HG02943 (cell line): ENCODE results near the gene IGSF1.

Source experiments
- ATAC-seq: cut with Tn5 transposase; IDR thresholded peaks from one replicate; pipeline ENCODE4 v1.9.1; 2021; ENCODE audit warnings: mild to moderate bottlenecking, low read depth, moderate library complexity; ENCODE audit not compliant: unreplicated experiment

IGSF1 gene, protein sequence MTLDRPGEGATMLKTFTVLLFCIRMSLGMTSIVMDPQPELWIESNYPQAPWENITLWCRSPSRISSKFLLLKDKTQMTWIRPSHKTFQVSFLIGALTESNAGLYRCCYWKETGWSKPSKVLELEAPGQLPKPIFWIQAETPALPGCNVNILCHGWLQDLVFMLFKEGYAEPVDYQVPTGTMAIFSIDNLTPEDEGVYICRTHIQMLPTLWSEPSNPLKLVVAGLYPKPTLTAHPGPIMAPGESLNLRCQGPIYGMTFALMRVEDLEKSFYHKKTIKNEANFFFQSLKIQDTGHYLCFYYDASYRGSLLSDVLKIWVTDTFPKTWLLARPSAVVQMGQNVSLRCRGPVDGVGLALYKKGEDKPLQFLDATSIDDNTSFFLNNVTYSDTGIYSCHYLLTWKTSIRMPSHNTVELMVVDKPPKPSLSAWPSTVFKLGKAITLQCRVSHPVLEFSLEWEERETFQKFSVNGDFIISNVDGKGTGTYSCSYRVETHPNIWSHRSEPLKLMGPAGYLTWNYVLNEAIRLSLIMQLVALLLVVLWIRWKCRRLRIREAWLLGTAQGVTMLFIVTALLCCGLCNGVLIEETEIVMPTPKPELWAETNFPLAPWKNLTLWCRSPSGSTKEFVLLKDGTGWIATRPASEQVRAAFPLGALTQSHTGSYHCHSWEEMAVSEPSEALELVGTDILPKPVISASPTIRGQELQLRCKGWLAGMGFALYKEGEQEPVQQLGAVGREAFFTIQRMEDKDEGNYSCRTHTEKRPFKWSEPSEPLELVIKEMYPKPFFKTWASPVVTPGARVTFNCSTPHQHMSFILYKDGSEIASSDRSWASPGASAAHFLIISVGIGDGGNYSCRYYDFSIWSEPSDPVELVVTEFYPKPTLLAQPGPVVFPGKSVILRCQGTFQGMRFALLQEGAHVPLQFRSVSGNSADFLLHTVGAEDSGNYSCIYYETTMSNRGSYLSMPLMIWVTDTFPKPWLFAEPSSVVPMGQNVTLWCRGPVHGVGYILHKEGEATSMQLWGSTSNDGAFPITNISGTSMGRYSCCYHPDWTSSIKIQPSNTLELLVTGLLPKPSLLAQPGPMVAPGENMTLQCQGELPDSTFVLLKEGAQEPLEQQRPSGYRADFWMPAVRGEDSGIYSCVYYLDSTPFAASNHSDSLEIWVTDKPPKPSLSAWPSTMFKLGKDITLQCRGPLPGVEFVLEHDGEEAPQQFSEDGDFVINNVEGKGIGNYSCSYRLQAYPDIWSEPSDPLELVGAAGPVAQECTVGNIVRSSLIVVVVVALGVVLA (N-terminal part only)

GRCh38 chrX:131288738-131289511, at the start of gene IGSF1:
IGSF1 (minus strand) TSS chrX:131289306; CDS start chrX:131286674, 2,632 bp downstream.
- ATAC-seq: no peak

- no peak for ATAC-seq
Observed at GRCh38 chrX:131332331-131332730, 43.2 kb upstream of the IGSF1 start.

- ATAC-seq: no peak
Observed at GRCh38 chrX:131331152-131331551, 42.0 kb upstream of the IGSF1 start.

DNA sequence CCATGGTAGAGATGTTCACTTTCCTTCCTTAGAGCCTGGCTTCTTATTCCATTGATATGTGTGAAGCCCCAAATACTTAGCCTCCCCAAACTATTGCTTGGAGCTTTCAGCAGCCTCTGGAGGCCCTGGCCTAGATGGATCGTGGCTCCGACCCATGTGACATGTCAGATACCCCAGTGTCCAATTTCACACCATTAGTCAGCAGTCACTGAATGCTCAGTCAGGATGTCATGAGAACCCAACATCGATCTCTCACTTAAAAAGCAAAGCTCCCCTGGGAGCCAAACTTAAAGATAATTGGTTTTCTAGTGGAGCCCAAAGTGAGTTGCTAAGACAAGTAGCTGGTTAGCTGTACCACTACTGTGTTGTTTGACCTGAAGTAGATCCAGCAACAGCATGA, 41.6 kb upstream of the IGSF1 start:
- ATAC-seq: no peak

DNA sequence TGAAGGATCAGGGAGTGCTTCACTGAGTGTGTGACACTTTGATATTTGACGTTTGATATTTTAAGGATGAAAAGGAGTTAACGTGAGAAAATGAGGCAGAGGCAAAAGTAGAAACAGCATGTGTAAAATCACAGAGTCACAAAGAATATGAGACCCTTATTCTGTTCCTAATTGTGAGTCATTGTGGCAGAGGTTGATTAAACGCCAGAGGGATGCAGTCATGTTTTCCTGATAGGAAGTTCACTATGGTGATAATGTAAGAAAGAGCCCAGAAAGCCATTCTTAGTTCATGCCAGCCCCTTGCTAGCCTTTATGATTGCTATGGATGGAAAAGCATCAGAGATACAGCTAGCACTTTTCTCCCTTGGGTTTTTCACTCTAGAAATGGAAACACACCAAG, 33.5 kb upstream of the IGSF1 start:
- no peak for ATAC-seq

DNA sequence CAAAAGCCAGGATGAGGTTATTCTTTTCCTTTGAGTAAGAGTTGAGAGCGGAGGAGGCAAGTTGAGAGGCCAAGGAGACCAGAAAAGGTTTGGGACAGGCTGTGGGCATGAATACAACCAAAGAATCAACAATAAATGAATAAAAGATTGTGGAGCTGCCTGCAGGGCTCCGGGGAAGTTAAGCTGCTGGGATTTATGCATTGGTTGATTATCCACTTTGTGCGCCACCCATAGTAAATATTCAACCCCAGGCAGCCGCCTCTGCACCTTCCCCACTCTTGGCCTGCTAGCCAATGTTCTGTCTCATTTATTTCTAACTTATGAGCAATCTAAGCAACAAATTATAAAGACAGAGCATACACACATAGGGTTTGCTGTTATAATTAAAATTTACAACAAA, 28.2 kb upstream of the IGSF1 start:
- no peak for ATAC-seq

DNA sequence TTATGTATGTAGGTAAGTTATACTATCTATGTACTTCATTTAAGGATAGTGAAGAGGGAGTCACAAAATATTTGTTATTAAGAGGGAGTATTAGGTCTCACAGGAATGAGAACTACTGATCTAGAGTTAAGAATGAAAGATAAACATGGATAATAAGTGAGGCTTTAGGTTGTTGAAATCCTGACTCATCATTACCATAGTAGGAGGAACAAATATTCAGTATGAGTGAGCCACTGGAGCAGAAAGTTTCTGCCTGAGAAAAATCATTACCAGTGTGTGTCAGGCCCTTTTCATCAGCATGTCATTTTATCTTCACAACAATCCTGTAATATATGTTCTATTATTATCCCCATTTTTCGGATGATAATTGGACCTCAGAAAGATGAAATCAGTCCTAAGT, 27.2 kb upstream of the IGSF1 start:
- ATAC-seq: no peak

GRCh38 chrX:131308980-131309379, 19.9 kb upstream of the IGSF1 start:
- no peak for ATAC-seq

DNA sequence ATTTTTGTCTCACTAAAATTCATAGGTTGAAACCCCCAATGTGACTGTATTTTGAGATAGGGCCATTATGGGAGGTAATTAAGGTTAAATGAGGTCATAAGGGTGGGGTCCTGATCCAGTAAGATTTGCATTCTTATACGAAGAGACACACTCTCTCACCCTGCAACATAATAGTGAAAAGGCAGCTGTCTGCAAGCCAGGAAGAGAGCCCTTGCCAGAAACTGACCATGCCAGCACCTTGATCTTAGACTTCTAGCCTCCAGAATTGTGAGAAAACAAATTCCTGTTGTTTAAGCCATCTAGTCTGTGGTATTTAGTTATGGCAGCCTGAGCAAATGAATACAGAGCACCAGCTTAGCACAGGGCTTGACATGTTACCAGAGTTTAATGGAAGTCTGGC, 17.5 kb upstream of the IGSF1 start:
- no peak for ATAC-seq

DNA sequence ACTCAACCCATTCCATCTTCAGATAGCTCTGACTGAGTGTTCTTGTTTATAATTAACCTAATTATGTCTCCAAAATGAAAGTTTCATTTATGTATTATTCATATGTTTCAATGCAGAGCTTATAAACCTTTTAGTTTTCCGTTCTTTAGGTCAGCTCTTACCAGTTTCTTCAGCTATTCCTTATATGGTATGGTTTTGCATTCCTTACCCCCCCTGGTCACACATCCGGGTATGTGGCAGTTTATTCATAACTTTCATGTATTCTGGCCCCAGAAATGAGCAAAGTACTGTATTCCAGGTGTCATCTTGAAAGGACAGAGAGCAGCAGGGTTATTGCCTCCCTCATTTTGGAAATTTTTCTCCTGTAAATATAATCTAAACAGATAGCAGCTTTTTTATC, 16.8 kb upstream of the IGSF1 start:
- ATAC-seq: no peak

DNA sequence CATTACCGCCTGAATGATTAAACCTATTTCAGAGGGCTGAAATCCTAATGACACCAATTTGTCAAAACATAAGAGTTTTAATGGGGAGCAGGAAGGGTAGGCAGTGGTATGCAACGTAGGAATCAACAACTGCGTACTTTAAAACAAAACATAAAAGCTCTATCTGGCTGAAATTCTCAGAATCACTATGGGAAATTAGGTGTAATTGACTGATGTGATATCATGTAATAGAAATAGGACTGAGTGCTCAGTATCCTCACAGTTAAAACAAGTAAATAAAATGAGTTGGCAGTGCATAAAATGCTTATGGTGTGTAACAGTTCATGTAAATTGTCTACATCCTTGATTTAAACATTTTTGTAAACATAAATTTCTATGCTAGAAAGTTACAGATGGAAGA, 13.6 kb upstream of the IGSF1 start:
- ATAC-seq: no peak

- ATAC-seq: no peak
Observed at GRCh38 chrX:131301155-131301554, 12.0 kb upstream of the IGSF1 start.

DNA sequence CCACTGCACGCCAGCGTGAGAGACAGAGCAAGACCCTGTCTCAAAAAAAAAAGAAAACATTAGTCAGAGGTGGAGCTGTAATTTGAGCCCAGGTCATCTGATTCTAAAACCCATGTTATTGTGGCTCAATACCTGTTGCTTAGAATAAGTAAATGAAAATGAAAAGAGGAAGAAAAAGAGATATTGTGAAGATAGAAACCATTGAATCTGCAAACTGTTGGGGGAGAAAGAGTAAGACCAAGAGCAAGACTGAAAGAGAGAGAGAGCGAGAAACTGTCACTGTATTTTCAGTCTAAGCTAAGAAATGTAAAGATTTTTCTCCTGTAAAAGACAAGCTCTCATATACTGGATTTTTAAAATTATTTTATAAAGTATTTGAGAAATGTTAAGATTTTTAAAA, 9.7 kb upstream of the IGSF1 start:
- no peak for ATAC-seq

GRCh38 chrX:131298036-131298435, 8.9 kb upstream of the IGSF1 start:
- ATAC-seq: no peak

- no peak for ATAC-seq
Observed at GRCh38 chrX:131289527-131289926, 421 bp upstream of the IGSF1 start.

GRCh38 chrX:131288188-131288587, 918 bp downstream of the IGSF1 start:
- ATAC-seq: no peak

GRCh38 chrX:131287560-131288179, 1.4 kb downstream of the IGSF1 start:
- ATAC-seq: no peak

GRCh38 chrX:131279617-131280016, 9.5 kb downstream of the IGSF1 start:
- no peak for ATAC-seq

DNA sequence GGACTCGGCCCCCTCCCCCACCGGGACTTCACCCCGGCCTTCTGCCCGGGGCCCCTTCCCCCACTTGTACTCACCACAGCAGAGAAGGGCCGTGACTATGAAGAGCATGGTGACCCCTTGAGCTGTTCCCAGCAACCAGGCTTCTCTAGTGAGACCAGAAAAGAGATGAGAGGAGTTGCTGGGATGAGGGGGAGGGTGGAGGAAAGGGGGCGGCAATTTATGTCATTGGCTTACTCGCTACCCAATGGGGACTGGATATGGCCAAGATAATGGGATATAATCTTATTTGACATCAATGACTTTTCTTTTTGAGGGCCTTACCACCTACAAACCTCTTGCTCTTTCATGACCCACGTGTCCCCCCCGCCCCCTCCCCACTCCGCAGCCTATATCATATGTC, 9.9 kb downstream of the IGSF1 start:
- ATAC-seq: no peak
